ENCODE results near the gene TTC6. TPM values are rescaled to one million over a fixed set of nuclear protein-coding genes. Genes with fewer than 3 reads are reported as not detected.

TTC6 gene
- polyA plus RNA-seq, 1 donor (not counting 4 experiments of a cell fraction or from before 2014, with no cell fraction given), result not detected

- Histone ChIP-seq H4K20me1 (ENCODE audit: control insufficient read depth, extremely low read depth, insufficient read depth, low read length) (no peaks in the 10 kb centered on the region), H3K36me3 (ENCODE audit: control insufficient read depth in 2 of 2, extremely low read depth in 1 of 2, insufficient read depth in 2 of 2, low read length in 2 of 2) (no peaks in the 10 kb centered on the region), H3K4me1 (ENCODE audit: control insufficient read depth, extremely low read depth, insufficient read depth, low read length) (peaks cover 12% of the 10 kb centered on the region), H3K27me3 (ENCODE audit: control insufficient read depth, extremely low read depth, insufficient read depth, low read length) (peaks cover 80% of the 10 kb centered on the region), H3K9me1 (ENCODE audit: control insufficient read depth, extremely low read depth, insufficient read depth, low read length) (no peaks in the 10 kb centered on the region), H3K79me2 (ENCODE audit: control insufficient read depth, insufficient read depth, low read length) (no peaks in the 10 kb centered on the region), H3K9ac (ENCODE audit: control insufficient read depth, extremely low read depth, insufficient read depth, low read length) (no peak overlapping the region), H3K27ac (ENCODE audit: control insufficient read depth, insufficient read depth, low read length) (no peak overlapping the region), H3K4me3 (ENCODE audit: control insufficient read depth in 2 of 3, extremely low read depth in 1 of 3, insufficient read depth in 2 of 3, low read depth in 1 of 3, low read length in 3 of 3) (no peak overlapping the region), H3K9me3 (ENCODE audit: control insufficient read depth, low read depth, low read length) (no peaks in the 10 kb centered on the region), H2AFZ (ENCODE audit: control insufficient read depth, low read length) (no peak overlapping the region), H3K4me2 (ENCODE audit: control insufficient read depth, extremely low read depth, insufficient read depth, low read depth, low read length) (peak overlapping the region; percentile 54)
- DNase-seq (ENCODE audit: low read depth, low spot score) (no peak), FAIRE-seq (no peak)
- TF ChIP-seq EZH2 (IDR thresholded peaks at IDR 0.05; ENCODE audit: low read length) (peak; percentile 20), CTCF (optimal IDR thresholded peaks at IDR 0.05 in 1 of 3, IDR thresholded peaks at IDR 0.05 in 1 of 3, conservative IDR thresholded peaks at IDR 0.05 in 1 of 3; ENCODE audit: extremely low read depth in 1 of 3, insufficient read depth in 2 of 3, low read length in 3 of 3) (no peak)
- dilution Hi-C loops (cut with MboI; ENCODE audit: extremely low pct_ligation_motif_present, low sequenced_read_pairs), result no loop called here
Measured at GRCh38 chr14:37598747-37599506, 3.5 kb downstream of the TTC6 start.

- dilution Hi-C loops (cut with MboI; ENCODE audit: extremely low pct_ligation_motif_present, low sequenced_read_pairs), result no loop called here
- Histone ChIP-seq H4K20me1 (ENCODE audit: control insufficient read depth, extremely low read depth, insufficient read depth, low read length) (no peaks in the 10 kb centered on the region), H3K36me3 (ENCODE audit: control insufficient read depth in 2 of 2, extremely low read depth in 1 of 2, insufficient read depth in 2 of 2, low read length in 2 of 2) (no peaks in the 10 kb centered on the region), H3K27me3 (ENCODE audit: control insufficient read depth, extremely low read depth, insufficient read depth, low read length) (peaks cover 88% of the 10 kb centered on the region), H3K4me3 (ENCODE audit: control insufficient read depth in 2 of 3, extremely low read depth in 1 of 3, insufficient read depth in 2 of 3, low read depth in 1 of 3, low read length in 3 of 3) (peak overlapping the region in 1 of 3 experiments; percentile 38), H3K9me3 (ENCODE audit: control insufficient read depth, low read depth, low read length) (no peaks in the 10 kb centered on the region), H3K4me2 (ENCODE audit: control insufficient read depth, extremely low read depth, insufficient read depth, low read depth, low read length) (peak overlapping the region; percentile 54), H3K9me1 (ENCODE audit: control insufficient read depth, extremely low read depth, insufficient read depth, low read length) (no peaks in the 10 kb centered on the region), H3K27ac (ENCODE audit: control insufficient read depth, insufficient read depth, low read length) (no peak overlapping the region), H3K9ac (ENCODE audit: control insufficient read depth, extremely low read depth, insufficient read depth, low read length) (no peak overlapping the region), H3K79me2 (ENCODE audit: control insufficient read depth, insufficient read depth, low read length) (no peaks in the 10 kb centered on the region), H3K4me1 (ENCODE audit: control insufficient read depth, extremely low read depth, insufficient read depth, low read length) (peaks cover 12% of the 10 kb centered on the region), H2AFZ (ENCODE audit: control insufficient read depth, low read length) (no peak overlapping the region)
- no peak for FAIRE-seq
- DNase-seq (ENCODE audit: low read depth, low spot score), result no peak
- no peak for TF ChIP-seq CTCF (optimal IDR thresholded peaks at IDR 0.05 in 1 of 3, IDR thresholded peaks at IDR 0.05 in 1 of 3, conservative IDR thresholded peaks at IDR 0.05 in 1 of 3; ENCODE audit: extremely low read depth in 1 of 3, insufficient read depth in 2 of 3, low read length in 3 of 3)
- TF ChIP-seq EZH2 (IDR thresholded peaks at IDR 0.05; ENCODE audit: low read length), result peak; percentile 75
Measured at GRCh38 chr14:37599507-37600368, 4.3 kb downstream of the TTC6 start.

All from keratinocyte (primary cell).